Fibroblast of skin of right biceps (primary cell): ENCODE results near the gene SHROOM3.
"Not testable (repeated sequence)": the region's sequence is repeated elsewhere in the genome, so short reads cannot be mapped to it uniquely, and the experiment has no call there.

Source experiments
- DNase-seq: peaks from one replicate; pipeline ENCODE4 v3.0.0-alpha.2; 2013

Gene SHROOM3

GRCh38 chr4:76447393-76447851 lies 12.4 kb downstream of the SHROOM3 start:
- peak; percentile 82 for DNase-seq

GRCh38 chr4:76448211-76448610 lies 13.2 kb downstream of the SHROOM3 start:
- no peak for DNase-seq

GRCh38 chr4:76449362-76449767 lies 14.3 kb downstream of the SHROOM3 start:
- peak; percentile 65 for DNase-seq

- DNase-seq, result peak; percentile 10
These were observed 14.8 kb downstream of the SHROOM3 start for GRCh38 chr4:76449833-76450232.

GRCh38 chr4:76453232-76453631 lies 18.2 kb downstream of the SHROOM3 start:
- no peak for DNase-seq

- not testable (repeated sequence) for DNase-seq
These were observed 19.0 kb downstream of the SHROOM3 start for GRCh38 chr4:76454073-76454472.

GRCh38 chr4:76457885-76458284 lies 22.9 kb downstream of the SHROOM3 start:
- DNase-seq, result peak; percentile 24

GRCh38 chr4:76458297-76458696 lies 23.3 kb downstream of the SHROOM3 start:
- DNase-seq, result no peak

GRCh38 chr4:76458825-76459224 lies 23.8 kb downstream of the SHROOM3 start:
- DNase-seq, result peak; percentile 46

- peak; percentile 91 for DNase-seq
These were observed 24.3 kb downstream of the SHROOM3 start for GRCh38 chr4:76459291-76459723.

GRCh38 chr4:76463568-76463967 lies 28.5 kb downstream of the SHROOM3 start:
- DNase-seq, result no peak

GRCh38 chr4:76470064-76470463 lies 35.0 kb downstream of the SHROOM3 start:
- no peak for DNase-seq

GRCh38 chr4:76470532-76470931 lies 35.5 kb downstream of the SHROOM3 start:
- DNase-seq, result no peak

- no peak for DNase-seq
These were observed 41.5 kb downstream of the SHROOM3 start for GRCh38 chr4:76476571-76476970.

GRCh38 chr4:76484654-76485053 lies 49.6 kb downstream of the SHROOM3 start:
- DNase-seq, result no peak

GRCh38 chr4:76485450-76485849 lies 50.4 kb downstream of the SHROOM3 start:
- no peak for DNase-seq

GRCh38 chr4:76486588-76487276 lies 51.7 kb downstream of the SHROOM3 start:
- DNase-seq, result no peak

GRCh38 chr4:76487621-76488020 lies 52.6 kb downstream of the SHROOM3 start:
- no peak for DNase-seq

GRCh38 chr4:76488455-76488854 lies 53.4 kb downstream of the SHROOM3 start:
- peak; percentile 5 for DNase-seq

- DNase-seq, result peak; percentile 48
These were observed 54.1 kb downstream of the SHROOM3 start for GRCh38 chr4:76488888-76489685.

- no peak for DNase-seq
These were observed 54.7 kb downstream of the SHROOM3 start for GRCh38 chr4:76489686-76490161.

GRCh38 chr4:76492055-76492454 lies 57.0 kb downstream of the SHROOM3 start:
- no peak for DNase-seq

GRCh38 chr4:76494243-76494642 lies 59.2 kb downstream of the SHROOM3 start:
- no peak for DNase-seq
